ENCODE results near the gene IGFBP6.

The IGFBP6 gene

GRCh38 chr12:53068811-53069585, 28.5 kb upstream of the IGFBP6 start:
- in situ Hi-C loops (cut with MboI; ENCODE audit: low sequenced_read_pairs) = loop anchor here (10.0 to 25.0 kb wide), 2 partner anchors 116 to 218 kb away; partner anchors contain the start of genes CSAD, MYG1, PFDN5 and ZNF740

- in situ Hi-C loops (cut with MboI; ENCODE audit: low sequenced_read_pairs) = loop anchor here (10.0 to 25.0 kb wide), 2 partner anchors 115 to 217 kb away; partner anchors contain the start of genes CSAD, MYG1, PFDN5 and ZNF740
Measured at GRCh38 chr12:53069621-53070410, 27.7 kb upstream of the IGFBP6 start.

GRCh38 chr12:53070877-53071492, 26.5 kb upstream of the IGFBP6 start:
- in situ Hi-C loops (cut with MboI; ENCODE audit: low sequenced_read_pairs) = loop anchor here (25.0 kb wide), 1 partner anchor 216 kb away; the partner anchor contains the start of genes MYG1 and PFDN5

GRCh38 chr12:53071591-53072551, 25.6 kb upstream of the IGFBP6 start:
- in situ Hi-C loops (cut with MboI; ENCODE audit: low sequenced_read_pairs) = loop anchor here (25.0 kb wide), 1 partner anchor 215 kb away; the partner anchor contains the start of genes MYG1 and PFDN5

GRCh38 chr12:53073881-53074280, 23.6 kb upstream of the IGFBP6 start:
- in situ Hi-C loops (cut with MboI; ENCODE audit: low sequenced_read_pairs) = loop anchor here (25.0 kb wide), 1 partner anchor 213 kb away; the partner anchor contains the start of genes MYG1 and PFDN5

GRCh38 chr12:53074283-53074998, 23.0 kb upstream of the IGFBP6 start:
- in situ Hi-C loops (cut with MboI; ENCODE audit: low sequenced_read_pairs) = loop anchor here (25.0 kb wide), 1 partner anchor 213 kb away; the partner anchor contains the start of genes MYG1 and PFDN5

- in situ Hi-C loops (cut with MboI; ENCODE audit: low sequenced_read_pairs) = loop anchor here (25.0 kb wide), 1 partner anchor 212 kb away; the partner anchor contains the start of genes MYG1 and PFDN5
Measured at GRCh38 chr12:53074999-53075370, 22.5 kb upstream of the IGFBP6 start.

- in situ Hi-C loops (cut with MboI; ENCODE audit: low sequenced_read_pairs) = no loop called here
Measured at GRCh38 chr12:53076461-53076860, 21.0 kb upstream of the IGFBP6 start.

- in situ Hi-C loops (cut with MboI; ENCODE audit: low sequenced_read_pairs) = no loop called here
Measured at GRCh38 chr12:53077030-53077429, 20.4 kb upstream of the IGFBP6 start.

- in situ Hi-C loops (cut with MboI; ENCODE audit: low sequenced_read_pairs) = no loop called here
Measured at GRCh38 chr12:53078425-53079225, 18.8 kb upstream of the IGFBP6 start.

- in situ Hi-C loops (cut with MboI; ENCODE audit: low sequenced_read_pairs) = no loop called here
Measured at GRCh38 chr12:53079226-53080117, 18.0 kb upstream of the IGFBP6 start, which contains the start of gene SPRYD3. TSS of gene SPRYD3 (minus strand) at chr12:53079390. CDS start at chr12:53079333, 57 bp downstream.

- in situ Hi-C loops (cut with MboI; ENCODE audit: low sequenced_read_pairs) = no loop called here
Measured at GRCh38 chr12:53082637-53083175, 14.8 kb upstream of the IGFBP6 start.

- in situ Hi-C loops (cut with MboI; ENCODE audit: low sequenced_read_pairs) = no loop called here
Measured at GRCh38 chr12:53086361-53086760, 11.1 kb upstream of the IGFBP6 start.

GRCh38 chr12:53090105-53090504, 7.4 kb upstream of the IGFBP6 start:
- in situ Hi-C loops (cut with MboI; ENCODE audit: low sequenced_read_pairs) = no loop called here

- in situ Hi-C loops (cut with MboI; ENCODE audit: low sequenced_read_pairs) = no loop called here
Measured at GRCh38 chr12:53090554-53090953, 6.9 kb upstream of the IGFBP6 start.

GRCh38 chr12:53091756-53092155, 5.7 kb upstream of the IGFBP6 start:
- in situ Hi-C loops (cut with MboI; ENCODE audit: low sequenced_read_pairs) = no loop called here

- in situ Hi-C loops (cut with MboI; ENCODE audit: low sequenced_read_pairs) = no loop called here
Measured at GRCh38 chr12:53093777-53094393, 3.6 kb upstream of the IGFBP6 start.
